Right cardiac atrium (tissue), 5 donors: ENCODE measurements around the gene LACTB. TPM values are rescaled to one million over a fixed set of nuclear protein-coding genes. Genes with fewer than 3 reads are reported as not detected.
A peak's percentile ranks its signal among the peaks of the same experiment; 100 is the strongest.

ENCODE experiments used
- ATAC-seq, 2 donors: fragments of 200-7000 bp; cut with Tn5 transposase; one replicate each; pipeline versions ENCODE4 v1.8.0 to v1.9.1; 2020; ENCODE audit warnings: moderate library complexity in 2 of 2, mild to moderate bottlenecking in 1 of 2
- DNase-seq, 3 donors: peaks; one replicate each; pipeline ENCODE4 v3.0.0-alpha.2; 2020
- H3K27ac ChIP-seq: one replicate; pipeline ENCODE4 v1.5.1; 2013; ENCODE audit warnings: mild to moderate bottlenecking, low read length, control low read depth, moderate library complexity
- H3K27me3 ChIP-seq: one replicate; pipeline ENCODE4 v1.6.1; 2013; ENCODE audit not compliant: control insufficient read depth, insufficient read depth
- H3K4me1 ChIP-seq: one replicate; pipeline ENCODE4 v1.6.1; 2013; ENCODE audit warnings: low read length; ENCODE audit not compliant: control insufficient read depth, insufficient read depth
- H3K4me3 ChIP-seq: one replicate; pipeline ENCODE4 v1.5.1; 2013; ENCODE audit warnings: low read length, control low read depth
- H3K9me3 ChIP-seq: one replicate; pipeline ENCODE4 v1.6.1; 2013; ENCODE audit warnings: low read length; ENCODE audit not compliant: control insufficient read depth
- WGBS: extraction: QIAGEN DNeasy Blood & Tissue Kit; methylation state at CpG from one replicate; pipeline ENCODE4 v1.1.7; 2013; 5-methylcytosine and 5-hydroxymethylcytosine counted together
- intact Hi-C, 4 donors: fragments of 100-400 bp; cut with DNase I; formaldehyde crosslinking; loops; one replicate each; pipeline versions ENCODE4 v1.11.0 to v1.14.0; 2022 to 2023
- polyA plus RNA-seq: library from polyadenylated mRNA; stranded (reverse); fragments of 200-250 nt; gene quantifications from one replicate; pipeline ENCODE4 v1.2.3, GENCODE V29; 2013
- total RNA-seq, 4 donors: library from RNA; stranded (reverse); fragmentation: NEBNext Ultra II Directional; extraction: Animal tissue kit (Norgen Biotek cat#: 25700); gene quantifications; one replicate each; pipeline ENCODE4 v1.2.1, GENCODE V29; 2021
- donor health status: healthy with polysubstance abuse.
- donor health status: DM: no; HTN: yes; CAD: no.
- donor health status: DM: no; HTN: no; CAD: no.
- donor health status: DM: no; HTN: yes; CAD: no; lungs with severe emphysema.
- donor health status: DM: yes; HTN: yes; CAD: no.

LACTB gene
- total and polyA plus RNA-seq, 5 donors, result 15.1 to 23.4 (median 15.9) TPM

GRCh38 chr15:63080634-63081250 lies 40.9 kb upstream of the LACTB start:
- WGBS, result 73% methylated on average over 10 of the region's 10 CpGs
- H3K4me1 ChIP-seq, result peaks cover 9% of the 10 kb centered on the region
- H3K4me3 ChIP-seq, result no peak overlapping the region
- ATAC-seq (peak; percentile 84 to 85), DNase-seq (peak; percentile 20 to 64 (median 55))
- peak overlapping the region; percentile 94 for H3K27ac ChIP-seq
- H3K27me3 ChIP-seq, result no peaks in the 10 kb centered on the region
- intact Hi-C loops, result loop anchor here in 1 of 4 donors (10.0 kb wide), 1 partner anchor 296 kb away; no protein-coding TSS in a partner anchor
- no peaks in the 10 kb centered on the region for H3K9me3 ChIP-seq

- Histone ChIP-seq H3K27ac (no peak overlapping the region), H3K27me3 (no peaks in the 10 kb centered on the region)
These were observed 39.3 kb upstream of the LACTB start for GRCh38 chr15:63082366-63082765.

GRCh38 chr15:63083044-63083443 lies 38.6 kb upstream of the LACTB start:
- no peak overlapping the region for H3K27ac ChIP-seq
- no peaks in the 10 kb centered on the region for H3K27me3 ChIP-seq
- ATAC-seq (peak in 1 of 2 donors; percentile 19), DNase-seq (peak in 1 of 3 donors; percentile 57)
- 57% methylated on average over 12 of the region's 12 CpGs for WGBS
- peaks cover 3% of the 10 kb centered on the region for H3K4me1 ChIP-seq
- H3K9me3 ChIP-seq, result no peaks in the 10 kb centered on the region
- intact Hi-C loops, result loop anchor here in 1 of 4 donors (10.0 kb wide), 1 partner anchor 298 kb away; no protein-coding TSS in a partner anchor
- H3K4me3 ChIP-seq, result no peak overlapping the region

More at GRCh38 chr15:63082366-63082765, 39.3 kb upstream of the LACTB start:
- intact Hi-C loops, result loop anchor here in 1 of 4 donors (10.0 kb wide), 1 partner anchor 298 kb away; no protein-coding TSS in a partner anchor
- Histone ChIP-seq H3K9me3 (no peaks in the 10 kb centered on the region), H3K4me3 (no peak overlapping the region), H3K4me1 (peaks cover 3% of the 10 kb centered on the region)
- no peak for DNase-seq
- WGBS, result 84% methylated on average over 4 of the region's 4 CpGs
- ATAC-seq, result no peak

- WGBS, result 80% methylated on average over 11 of the region's 11 CpGs
These were observed 38.1 kb upstream of the LACTB start for GRCh38 chr15:63083541-63083940.

DNA sequence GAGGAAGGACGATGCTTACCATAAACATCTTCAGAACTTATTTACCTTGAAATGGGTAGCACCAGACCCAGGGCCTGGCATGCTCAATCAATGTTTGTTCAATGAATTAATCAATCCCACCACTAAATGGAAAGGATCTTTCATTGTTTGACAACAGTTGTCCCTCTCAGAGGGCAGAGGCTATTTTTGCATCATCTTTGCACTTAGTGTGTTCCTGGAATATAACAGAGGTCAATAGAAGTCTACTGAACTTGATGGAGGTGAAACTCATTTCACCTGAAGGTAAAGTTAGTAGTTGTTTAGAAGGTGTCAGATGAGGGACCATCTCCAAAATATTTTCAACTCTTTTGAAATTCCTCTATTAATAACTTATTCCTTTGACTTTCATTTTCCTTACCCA lies 36.9 kb upstream of the LACTB start:
- intact Hi-C loops, result loop anchor here in 1 of 4 donors (10.0 kb wide), 1 partner anchor 300 kb away; no protein-coding TSS in a partner anchor
- Histone ChIP-seq H3K4me1 (peaks cover 7% of the 10 kb centered on the region), H3K4me3 (no peak overlapping the region), H3K27ac (no peak overlapping the region), H3K9me3 (no peaks in the 10 kb centered on the region), H3K27me3 (no peaks in the 10 kb centered on the region)
- ATAC-seq (no peak), DNase-seq (no peak)
- 100% methylated on average over 1 of the region's 1 CpG for WGBS

More at GRCh38 chr15:63083541-63083940, 38.1 kb upstream of the LACTB start:
- ATAC-seq, result no peak
- Histone ChIP-seq H3K27me3 (no peaks in the 10 kb centered on the region), H3K27ac (no peak overlapping the region), H3K4me3 (no peak overlapping the region), H3K4me1 (peaks cover 3% of the 10 kb centered on the region), H3K9me3 (no peaks in the 10 kb centered on the region)
- no peak for DNase-seq
- intact Hi-C loops, result loop anchor here in 1 of 4 donors (10.0 kb wide), 1 partner anchor 299 kb away; no protein-coding TSS in a partner anchor

DNA sequence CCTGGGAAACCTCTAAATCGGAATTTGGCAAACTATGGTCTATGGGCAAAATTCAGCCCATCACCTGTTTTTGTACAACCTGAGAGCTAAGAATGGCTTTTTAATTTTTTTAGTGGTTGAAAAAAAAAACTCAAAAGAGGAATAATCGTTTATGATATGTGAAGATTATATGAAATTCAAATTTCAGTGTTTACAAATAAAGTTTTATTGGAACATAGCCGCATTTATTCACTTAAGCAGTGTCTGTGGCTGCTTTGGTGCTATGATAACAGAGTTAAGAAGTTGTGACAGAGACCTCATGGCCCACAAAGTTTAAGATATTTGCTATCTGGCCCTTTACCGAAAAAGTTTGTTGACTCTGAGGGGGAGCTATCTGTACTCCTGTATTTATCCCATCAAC lies 36.4 kb upstream of the LACTB start:
- no peaks in the 10 kb centered on the region for H3K27me3 ChIP-seq
- peaks cover 7% of the 10 kb centered on the region for H3K4me1 ChIP-seq
- no peak for DNase-seq
- no peak overlapping the region for H3K27ac ChIP-seq
- WGBS, result 92% methylated on average over 4 of the region's 4 CpGs
- intact Hi-C loops, result loop anchor here in 1 of 4 donors (10.0 kb wide), 1 partner anchor 300 kb away; no protein-coding TSS in a partner anchor
- no peak overlapping the region for H3K4me3 ChIP-seq
- no peaks in the 10 kb centered on the region for H3K9me3 ChIP-seq
- ATAC-seq, result no peak

DNA sequence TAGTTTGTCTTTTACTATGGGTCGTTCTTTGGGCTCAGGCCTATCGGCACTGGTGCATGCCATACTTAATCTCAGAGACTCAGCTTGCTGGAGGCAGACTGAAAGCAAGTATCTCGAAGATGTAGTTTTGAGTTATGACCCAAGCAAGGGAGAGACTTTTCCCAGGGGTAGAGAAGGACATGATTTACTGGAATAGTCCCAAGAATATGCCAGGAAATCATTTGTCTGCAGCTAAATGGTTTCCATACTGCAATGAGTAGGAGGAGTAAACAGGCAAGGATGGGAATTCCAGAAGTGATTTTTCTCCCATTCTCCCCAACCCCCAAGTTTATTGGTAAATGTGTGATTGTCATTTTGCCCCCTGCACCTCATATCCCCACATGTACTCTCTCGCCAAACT lies 35.4 kb upstream of the LACTB start:
- intact Hi-C loops, result loop anchor here in 1 of 4 donors (10.0 kb wide), 1 partner anchor 301 kb away; no protein-coding TSS in a partner anchor
- no peaks in the 10 kb centered on the region for H3K9me3 ChIP-seq
- H3K27me3 ChIP-seq, result no peaks in the 10 kb centered on the region
- H3K4me1 ChIP-seq, result peaks cover 7% of the 10 kb centered on the region
- WGBS, result 73% methylated on average over 4 of the region's 4 CpGs
- H3K27ac ChIP-seq, result no peak overlapping the region
- no peak for DNase-seq
- no peak for ATAC-seq
- no peak overlapping the region for H3K4me3 ChIP-seq

GRCh38 chr15:63086947-63087346 lies 34.7 kb upstream of the LACTB start:
- peaks cover 7% of the 10 kb centered on the region for H3K4me1 ChIP-seq
- no peaks in the 10 kb centered on the region for H3K9me3 ChIP-seq
- WGBS, result 64% methylated on average over 5 of the region's 5 CpGs
- H3K27me3 ChIP-seq, result no peaks in the 10 kb centered on the region
- no peak for DNase-seq
- intact Hi-C loops, result loop anchor here in 1 of 4 donors (10.0 kb wide), 1 partner anchor 302 kb away; no protein-coding TSS in a partner anchor
- H3K27ac ChIP-seq, result no peak overlapping the region
- no peak overlapping the region for H3K4me3 ChIP-seq
- no peak for ATAC-seq

GRCh38 chr15:63088533-63089245 lies 33.0 kb upstream of the LACTB start:
- DNase-seq, result no peak
- WGBS, result 77% methylated on average over 6 of the region's 6 CpGs
- H3K27ac ChIP-seq, result peak overlapping the region; percentile 1

GRCh38 chr15:63089260-63090043 lies 32.2 kb upstream of the LACTB start:
- H3K9me3 ChIP-seq, result no peaks in the 10 kb centered on the region
- H3K4me3 ChIP-seq, result no peak overlapping the region
- intact Hi-C loops, result loop anchor here (5.0 to 10.0 kb wide), 4 partner anchors 42 to 305 kb away; no protein-coding TSS in a partner anchor
- H3K27me3 ChIP-seq, result no peaks in the 10 kb centered on the region
- peak overlapping the region; percentile 1 for H3K27ac ChIP-seq
- WGBS, result 32% methylated on average over 6 of the region's 6 CpGs
- DNase-seq (peak in 2 of 3 donors; percentile 38 to 67), ATAC-seq (peak; percentile 27 to 55)
- peaks cover 7% of the 10 kb centered on the region for H3K4me1 ChIP-seq

More at GRCh38 chr15:63088533-63089245, 33.0 kb upstream of the LACTB start:
- H3K9me3 ChIP-seq, result no peaks in the 10 kb centered on the region
- ATAC-seq, result no peak
- intact Hi-C loops, result loop anchor here in 1 of 4 donors (10.0 kb wide), 1 partner anchor 304 kb away; no protein-coding TSS in a partner anchor
- H3K4me1 ChIP-seq, result peaks cover 7% of the 10 kb centered on the region
- H3K4me3 ChIP-seq, result no peak overlapping the region
- H3K27me3 ChIP-seq, result no peaks in the 10 kb centered on the region
